H1 (cell line): ENCODE results near the gene LAP3.

ENCODE experiments used
- BCL11A ChIP-seq, 2 experiments: IDR thresholded peaks; one replicate each; pipeline ENCODE4 v1.6.1; 2011; ENCODE audit warnings: low read depth in 2 of 2, low read length in 2 of 2, mild to moderate bottlenecking in 2 of 2
- CHD2 ChIP-seq: IDR thresholded peaks from 2 replicates; pipeline ENCODE4 v1.6.1; 2012; ENCODE audit warnings: low read length, improper control_type of control experiment
- FOSL1 ChIP-seq: IDR thresholded peaks from 2 replicates; pipeline ENCODE4 v1.6.1; 2011; ENCODE audit warnings: mild to moderate bottlenecking, low read depth, low read length, moderate library complexity; ENCODE audit not compliant: insufficient read depth
- GABPA ChIP-seq: IDR thresholded peaks from 2 replicates; pipeline ENCODE4 v1.6.1; 2011; ENCODE audit warnings: mild to moderate bottlenecking, low read length, moderate library complexity, borderline replicate concordance; ENCODE audit not compliant: insufficient read depth
- KDM4A ChIP-seq: IDR thresholded peaks from one replicate; pipeline ENCODE4 v1.7.1; 2012; ENCODE audit warnings: low read depth, mild to moderate bottlenecking, moderate library complexity, low read length, inconsistent platforms; ENCODE audit not compliant: severe bottlenecking
- POLR2A ChIP-seq, 2 experiments: IDR thresholded peaks; 1 replicate in 1 of 2; 2 replicates in 1 of 2; pipeline ENCODE4 v1.6.1; 2011; ENCODE audit warnings: low read depth in 2 of 2, low read length in 2 of 2, mild to moderate bottlenecking in 2 of 2; ENCODE audit errors: control extremely low read depth in 1 of 2
- POLR2AphosphoS5 ChIP-seq: IDR thresholded peaks from 2 replicates; pipeline ENCODE4 v1.6.1; 2011; ENCODE audit warnings: low read depth, low read length
- SRF ChIP-seq: IDR thresholded peaks from 2 replicates; pipeline ENCODE4 v1.6.1; 2011; ENCODE audit warnings: mild to moderate bottlenecking, low read depth, low read length, moderate library complexity
- TEAD4 ChIP-seq: IDR thresholded peaks from 2 replicates; pipeline ENCODE4 v1.6.1; 2012; ENCODE audit warnings: low read depth, low read length, inconsistent platforms, mixed read lengths
- TF ChIP-seq, protein P1 (sequence below), 3 experiments: IDR thresholded peaks; 1 replicate in 2 of 3; 2 replicates in 1 of 3; pipeline versions ENCODE4 v1.5.1 to v1.6.1; 2011; ENCODE audit warnings: low read length in 3 of 3, mild to moderate bottlenecking in 3 of 3, inconsistent platforms in 2 of 3, low read depth in 1 of 3, moderate library complexity in 1 of 3; ENCODE audit not compliant: insufficient read depth in 1 of 3; ENCODE audit errors: control extremely low read depth in 1 of 3
- TF ChIP-seq, protein P2 (sequence below): IDR thresholded peaks from 2 replicates; pipeline ENCODE4 v1.6.1; 2011; ENCODE audit warnings: low read length, improper control_type of control experiment

DNA sequence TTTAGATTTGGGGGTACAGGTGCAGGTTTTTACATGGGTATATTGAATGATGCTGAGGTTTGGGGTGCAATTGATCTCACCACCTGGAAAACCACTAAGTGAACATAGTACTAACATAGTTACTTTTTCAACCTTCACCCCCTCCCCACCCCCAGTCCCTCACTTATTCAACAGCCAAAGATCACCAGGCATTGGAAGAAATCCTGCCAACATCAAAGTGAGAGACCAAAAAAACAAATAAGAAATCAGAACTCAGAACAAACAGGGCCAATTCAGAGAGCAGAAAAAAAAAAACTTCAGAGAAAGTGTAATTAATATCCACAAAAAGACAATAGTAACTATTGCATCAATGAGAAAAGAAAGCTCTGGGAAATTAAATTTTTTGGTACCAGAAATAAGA lies 20.5 kb upstream of the LAP3 start:
- no peak for TF ChIP-seq POLR2A (IDR thresholded peaks at IDR 0.05; ENCODE audit: control extremely low read depth in 1 of 2, low read depth in 2 of 2, low read length in 2 of 2)
- no peak for TF ChIP-seq POLR2AphosphoS5
- TF ChIP-seq CHD2 = no peak
- TF ChIP-seq, protein P1, sequence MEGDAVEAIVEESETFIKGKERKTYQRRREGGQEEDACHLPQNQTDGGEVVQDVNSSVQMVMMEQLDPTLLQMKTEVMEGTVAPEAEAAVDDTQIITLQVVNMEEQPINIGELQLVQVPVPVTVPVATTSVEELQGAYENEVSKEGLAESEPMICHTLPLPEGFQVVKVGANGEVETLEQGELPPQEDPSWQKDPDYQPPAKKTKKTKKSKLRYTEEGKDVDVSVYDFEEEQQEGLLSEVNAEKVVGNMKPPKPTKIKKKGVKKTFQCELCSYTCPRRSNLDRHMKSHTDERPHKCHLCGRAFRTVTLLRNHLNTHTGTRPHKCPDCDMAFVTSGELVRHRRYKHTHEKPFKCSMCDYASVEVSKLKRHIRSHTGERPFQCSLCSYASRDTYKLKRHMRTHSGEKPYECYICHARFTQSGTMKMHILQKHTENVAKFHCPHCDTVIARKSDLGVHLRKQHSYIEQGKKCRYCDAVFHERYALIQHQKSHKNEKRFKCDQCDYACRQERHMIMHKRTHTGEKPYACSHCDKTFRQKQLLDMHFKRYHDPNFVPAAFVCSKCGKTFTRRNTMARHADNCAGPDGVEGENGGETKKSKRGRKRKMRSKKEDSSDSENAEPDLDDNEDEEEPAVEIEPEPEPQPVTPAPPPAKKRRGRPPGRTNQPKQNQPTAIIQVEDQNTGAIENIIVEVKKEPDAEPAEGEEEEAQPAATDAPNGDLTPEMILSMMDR (IDR thresholded peaks at IDR 0.05; ENCODE audit: control extremely low read depth in 1 of 3, insufficient read depth in 1 of 3, low read depth in 1 of 3, low read length in 3 of 3) = no peak
- TF ChIP-seq SRF = no peak
- no peak for TF ChIP-seq KDM4A
- no peak for TF ChIP-seq BCL11A (IDR thresholded peaks at IDR 0.05; ENCODE audit: low read depth in 2 of 2, low read length in 2 of 2)
- no peak for TF ChIP-seq FOSL1
- no peak for TF ChIP-seq TEAD4
- TF ChIP-seq, protein P2, sequence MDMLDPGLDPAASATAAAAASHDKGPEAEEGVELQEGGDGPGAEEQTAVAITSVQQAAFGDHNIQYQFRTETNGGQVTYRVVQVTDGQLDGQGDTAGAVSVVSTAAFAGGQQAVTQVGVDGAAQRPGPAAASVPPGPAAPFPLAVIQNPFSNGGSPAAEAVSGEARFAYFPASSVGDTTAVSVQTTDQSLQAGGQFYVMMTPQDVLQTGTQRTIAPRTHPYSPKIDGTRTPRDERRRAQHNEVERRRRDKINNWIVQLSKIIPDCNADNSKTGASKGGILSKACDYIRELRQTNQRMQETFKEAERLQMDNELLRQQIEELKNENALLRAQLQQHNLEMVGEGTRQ = no peak
- no peak for TF ChIP-seq GABPA
